Loucy (cell line): ENCODE results near the gene MYO5B.

Source experiments
- EZH2phosphoT487 ChIP-seq: fragments of 200-600 bp; IDR thresholded peaks from 2 replicates; pipeline ENCODE4 v1.6.1; 2018; ENCODE audit warnings: antibody characterized with exemption, mild to moderate bottlenecking, moderate library complexity, borderline replicate concordance
- TF ChIP-seq, protein P1 (sequence below): fragments of 200-600 bp; sonication (generic); conservative IDR thresholded peaks from 2 replicates; pipeline ENCODE4 v1.5.1; 2014; ENCODE audit warnings: mild to moderate bottlenecking, antibody characterized with exemption, low read length

DNA sequence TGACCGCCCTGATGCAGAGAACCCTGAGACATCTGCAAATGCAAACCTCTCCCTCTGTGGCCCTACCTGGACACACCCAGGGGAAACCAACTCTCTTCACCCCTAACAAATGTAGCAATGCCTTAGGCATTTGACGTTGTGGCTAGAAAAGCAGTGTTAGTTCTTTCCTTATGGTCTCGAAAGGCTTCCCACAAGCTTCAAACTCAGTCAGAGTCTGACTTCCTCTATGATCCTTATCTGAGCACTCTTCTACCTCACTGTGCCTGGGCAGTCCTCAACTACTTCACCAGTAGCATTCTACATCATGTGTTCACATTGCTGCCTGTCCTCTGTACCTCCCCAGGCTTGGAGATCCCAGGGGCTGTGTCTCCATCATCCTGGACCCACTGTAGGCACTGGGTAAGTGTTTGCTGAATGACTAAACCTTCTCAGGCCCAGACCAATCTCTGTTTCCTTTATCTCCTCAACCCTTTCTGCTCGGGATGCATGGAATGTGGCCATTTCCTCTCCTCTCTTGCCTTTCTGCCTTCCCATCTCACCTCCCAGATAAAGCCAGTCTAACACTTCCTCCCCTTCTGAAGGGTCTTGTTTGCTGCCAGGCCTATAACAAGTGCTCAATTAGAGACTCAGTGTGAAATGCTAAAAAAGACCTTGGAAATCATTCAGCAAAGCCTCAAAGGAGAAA, 289.9 kb downstream of the MYO5B start:
- TF ChIP-seq, protein P1, sequence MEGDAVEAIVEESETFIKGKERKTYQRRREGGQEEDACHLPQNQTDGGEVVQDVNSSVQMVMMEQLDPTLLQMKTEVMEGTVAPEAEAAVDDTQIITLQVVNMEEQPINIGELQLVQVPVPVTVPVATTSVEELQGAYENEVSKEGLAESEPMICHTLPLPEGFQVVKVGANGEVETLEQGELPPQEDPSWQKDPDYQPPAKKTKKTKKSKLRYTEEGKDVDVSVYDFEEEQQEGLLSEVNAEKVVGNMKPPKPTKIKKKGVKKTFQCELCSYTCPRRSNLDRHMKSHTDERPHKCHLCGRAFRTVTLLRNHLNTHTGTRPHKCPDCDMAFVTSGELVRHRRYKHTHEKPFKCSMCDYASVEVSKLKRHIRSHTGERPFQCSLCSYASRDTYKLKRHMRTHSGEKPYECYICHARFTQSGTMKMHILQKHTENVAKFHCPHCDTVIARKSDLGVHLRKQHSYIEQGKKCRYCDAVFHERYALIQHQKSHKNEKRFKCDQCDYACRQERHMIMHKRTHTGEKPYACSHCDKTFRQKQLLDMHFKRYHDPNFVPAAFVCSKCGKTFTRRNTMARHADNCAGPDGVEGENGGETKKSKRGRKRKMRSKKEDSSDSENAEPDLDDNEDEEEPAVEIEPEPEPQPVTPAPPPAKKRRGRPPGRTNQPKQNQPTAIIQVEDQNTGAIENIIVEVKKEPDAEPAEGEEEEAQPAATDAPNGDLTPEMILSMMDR: no peak
- no peak for TF ChIP-seq EZH2phosphoT487
